ENCODE results near the gene MTX1.

DNA sequence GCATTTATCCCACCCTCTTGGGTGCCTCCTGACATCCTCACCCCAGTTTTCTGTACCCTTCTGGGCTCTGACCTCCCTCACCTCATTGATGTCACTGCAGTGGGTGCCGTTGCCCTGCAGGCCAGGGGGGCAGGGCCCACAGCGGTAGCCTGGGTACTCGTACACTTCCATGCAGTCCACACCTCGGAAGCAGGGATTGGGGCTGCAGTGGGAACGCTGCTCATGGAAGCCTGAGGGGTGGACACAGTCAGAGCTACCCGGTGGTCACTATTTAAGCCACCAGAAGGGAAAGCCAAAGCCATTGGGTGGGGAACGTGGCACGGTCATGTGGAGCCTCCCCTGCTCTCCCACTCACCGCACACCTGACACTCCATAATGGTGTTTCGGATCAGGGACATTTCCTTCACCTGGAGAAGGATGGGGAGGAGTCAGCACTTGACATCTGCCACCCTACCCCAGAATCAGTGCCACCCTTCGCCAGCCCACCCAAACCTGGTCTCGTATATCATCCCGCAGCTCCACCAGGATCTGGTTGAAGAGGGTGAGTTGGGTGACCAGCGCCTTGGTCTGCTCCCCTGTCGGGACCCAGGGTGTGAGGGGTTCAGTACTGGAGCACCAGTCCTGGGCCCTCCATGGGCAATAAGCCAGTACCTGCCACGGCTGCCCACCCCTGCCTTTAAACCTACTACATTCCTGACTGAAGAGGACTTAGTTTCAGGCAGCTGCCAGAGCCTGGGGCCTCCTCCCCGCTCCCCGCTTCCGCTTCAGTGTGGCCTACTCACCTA lies 5.6 kb upstream of the MTX1 start:
- TF ChIP-seq CTCF (conservative IDR thresholded peaks at IDR 0.05; ENCODE audit: low read depth, low read length) (no peak), SMC3 (IDR thresholded peaks at IDR 0.05; ENCODE audit: low read depth, low read length) (no peak), FOS (IDR thresholded peaks at IDR 0.05; ENCODE audit: low read depth, low read length) (no peak), POLR2A (IDR thresholded peaks at IDR 0.05; ENCODE audit: low read depth, low read length) (no peak), RFX5 (IDR thresholded peaks at IDR 0.05; ENCODE audit: low read depth, low read length) (no peak), MAFK (IDR thresholded peaks at IDR 0.05; ENCODE audit: low read depth, low read length) (no peak), BHLHE40 (IDR thresholded peaks at IDR 0.05; ENCODE audit: low read depth, low read length) (no peak), USF2 (IDR thresholded peaks at IDR 0.05; ENCODE audit: low read depth, low read length) (no peak), CEBPB (IDR thresholded peaks at IDR 0.05; ENCODE audit: low read depth, low read length) (no peak), RCOR1 (IDR thresholded peaks at IDR 0.05; ENCODE audit: insufficient replicate concordance, low read length) (no peak)
